Left ventricle myocardium inferior (tissue), 1 donor: ENCODE results near the gene ERAP2. TPM values are rescaled to one million over a fixed set of nuclear protein-coding genes. Genes with fewer than 3 reads are reported as not detected.
"Not testable (repeated sequence)": the region's sequence is repeated elsewhere in the genome, so short reads cannot be mapped to it uniquely, and the experiment has no call there.

Experiments
- DNase-seq: peaks from one replicate; pipeline ENCODE4 v3.0.0-alpha.2; 2020
- H3K27ac ChIP-seq: fragments of 200-600 bp; replicated peaks from 2 replicates; pipeline ENCODE4 v1.8.0; 2021
- H3K27me3 ChIP-seq: fragments of 200-600 bp; 2 replicates; pipeline ENCODE4 v1.8.0; 2021; ENCODE audit warnings: low read depth
- H3K36me3 ChIP-seq: fragments of 200-600 bp; 2 replicates; pipeline ENCODE4 v1.8.0; 2021
- H3K4me1 ChIP-seq: fragments of 200-600 bp; 2 replicates; pipeline ENCODE4 v1.8.0; 2021
- H3K4me3 ChIP-seq: fragments of 200-600 bp; 2 replicates; pipeline ENCODE4 v1.8.0; 2021; ENCODE audit warnings: mild to moderate bottlenecking, moderate library complexity
- H3K9me3 ChIP-seq: fragments of 200-600 bp; replicated peaks from 2 replicates; pipeline ENCODE4 v1.8.0; 2021
- intact Hi-C: fragments of 100-400 bp; cut with micrococcal nuclease; formaldehyde crosslinking; loops from one replicate; pipeline ENCODE4 v1.11.0; 2022
- total RNA-seq: library from RNA; stranded (reverse); fragmentation: NEBNext Ultra II Directional; extraction: Animal tissue kit (Norgen Biotek cat#: 25700); gene quantifications from one replicate; pipeline ENCODE4 v1.2.1, GENCODE V29; 2021
- TF ChIP-seq, protein P1 (sequence below): fragments of 200-600 bp; IDR thresholded peaks from 2 replicates; pipeline ENCODE4 v1.8.0; 2021; ENCODE audit warnings: antibody characterized with exemption, mild to moderate bottlenecking, borderline replicate concordance
- donor health status: DM: no; HTN: yes; CAD: no; lungs with severe emphysema.

Gene ERAP2
- total RNA-seq, 1 donor from 2014 or later: 6.7 TPM

DNA sequence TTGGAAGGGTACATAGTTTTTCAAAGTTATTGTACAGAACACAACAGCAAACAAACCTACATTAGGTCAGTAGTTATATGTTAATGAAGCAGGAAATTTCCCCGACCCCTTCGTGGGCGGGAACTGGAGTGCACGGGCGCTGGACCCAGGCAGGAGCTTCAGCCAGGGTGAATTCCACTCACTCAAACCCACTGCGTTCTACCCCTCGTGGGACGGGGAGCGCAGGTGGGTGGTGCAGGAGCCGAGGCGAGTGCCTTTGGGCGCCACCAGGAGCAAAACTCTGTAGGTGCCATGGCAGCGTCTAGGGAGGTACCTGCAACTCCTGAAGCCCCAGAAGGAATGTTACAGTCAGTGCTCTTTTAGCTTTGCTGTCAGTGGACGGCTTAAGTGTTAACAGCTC is 39.0 kb upstream of the ERAP2 start:
- Histone ChIP-seq H3K4me3 (no peak overlapping the region), H3K4me1 (no peaks in the 10 kb centered on the region), H3K27me3 (no peaks in the 10 kb centered on the region), H3K9me3 (no peaks in the 10 kb centered on the region), H3K27ac (no peak overlapping the region), H3K36me3 (no peaks in the 10 kb centered on the region)
- DNase-seq: no peak
- intact Hi-C loops: no loop called here
- TF ChIP-seq, protein P1, sequence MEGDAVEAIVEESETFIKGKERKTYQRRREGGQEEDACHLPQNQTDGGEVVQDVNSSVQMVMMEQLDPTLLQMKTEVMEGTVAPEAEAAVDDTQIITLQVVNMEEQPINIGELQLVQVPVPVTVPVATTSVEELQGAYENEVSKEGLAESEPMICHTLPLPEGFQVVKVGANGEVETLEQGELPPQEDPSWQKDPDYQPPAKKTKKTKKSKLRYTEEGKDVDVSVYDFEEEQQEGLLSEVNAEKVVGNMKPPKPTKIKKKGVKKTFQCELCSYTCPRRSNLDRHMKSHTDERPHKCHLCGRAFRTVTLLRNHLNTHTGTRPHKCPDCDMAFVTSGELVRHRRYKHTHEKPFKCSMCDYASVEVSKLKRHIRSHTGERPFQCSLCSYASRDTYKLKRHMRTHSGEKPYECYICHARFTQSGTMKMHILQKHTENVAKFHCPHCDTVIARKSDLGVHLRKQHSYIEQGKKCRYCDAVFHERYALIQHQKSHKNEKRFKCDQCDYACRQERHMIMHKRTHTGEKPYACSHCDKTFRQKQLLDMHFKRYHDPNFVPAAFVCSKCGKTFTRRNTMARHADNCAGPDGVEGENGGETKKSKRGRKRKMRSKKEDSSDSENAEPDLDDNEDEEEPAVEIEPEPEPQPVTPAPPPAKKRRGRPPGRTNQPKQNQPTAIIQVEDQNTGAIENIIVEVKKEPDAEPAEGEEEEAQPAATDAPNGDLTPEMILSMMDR: no peak

DNA sequence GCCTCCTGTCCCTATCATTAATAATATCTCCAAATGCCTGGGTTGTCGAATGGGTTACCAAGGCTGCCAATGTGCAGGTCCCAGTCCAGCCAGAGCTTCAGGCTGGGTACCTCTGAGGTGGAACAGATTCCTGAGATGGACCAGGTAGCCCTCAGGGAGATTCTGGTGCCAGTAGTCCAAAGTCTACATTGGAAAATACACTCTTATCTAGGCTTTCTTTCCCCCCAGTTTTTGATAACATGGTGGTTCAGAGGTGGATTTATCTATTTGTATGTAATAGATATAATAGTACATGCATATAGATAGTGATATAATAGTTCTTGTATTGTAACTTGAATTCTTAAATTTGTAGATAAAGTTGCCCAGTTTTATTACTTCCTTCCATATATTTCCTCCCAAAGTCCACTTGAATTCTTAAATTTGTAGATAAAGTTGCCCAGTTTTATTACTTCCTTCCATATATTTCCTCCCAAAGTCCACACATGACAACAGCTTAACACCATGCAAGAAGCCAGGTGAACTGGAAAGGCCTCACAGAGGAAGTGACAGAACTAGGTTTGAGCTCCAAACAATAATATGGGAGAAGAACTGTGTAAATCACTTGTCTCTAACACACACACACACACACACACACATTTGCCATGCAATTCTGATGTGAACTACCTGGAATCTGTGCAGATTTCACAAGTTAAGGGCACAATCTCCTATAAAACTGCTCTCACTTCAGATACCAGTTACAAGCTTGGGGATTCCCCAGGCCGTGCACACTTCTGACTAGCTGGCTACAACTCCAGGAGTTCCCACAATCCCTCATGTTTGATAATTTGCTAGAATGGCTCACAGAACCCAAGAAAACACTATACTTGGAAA is 37.9 kb upstream of the ERAP2 start:
- H3K36me3 ChIP-seq: no peaks in the 10 kb centered on the region
- H3K9me3 ChIP-seq: no peaks in the 10 kb centered on the region
- no peak overlapping the region for H3K4me3 ChIP-seq
- H3K27ac ChIP-seq: no peak overlapping the region
- no peaks in the 10 kb centered on the region for H3K27me3 ChIP-seq
- no peaks in the 10 kb centered on the region for H3K4me1 ChIP-seq
- DNase-seq: no peak
- TF ChIP-seq, protein P1: no peak
- intact Hi-C loops: no loop called here

DNA sequence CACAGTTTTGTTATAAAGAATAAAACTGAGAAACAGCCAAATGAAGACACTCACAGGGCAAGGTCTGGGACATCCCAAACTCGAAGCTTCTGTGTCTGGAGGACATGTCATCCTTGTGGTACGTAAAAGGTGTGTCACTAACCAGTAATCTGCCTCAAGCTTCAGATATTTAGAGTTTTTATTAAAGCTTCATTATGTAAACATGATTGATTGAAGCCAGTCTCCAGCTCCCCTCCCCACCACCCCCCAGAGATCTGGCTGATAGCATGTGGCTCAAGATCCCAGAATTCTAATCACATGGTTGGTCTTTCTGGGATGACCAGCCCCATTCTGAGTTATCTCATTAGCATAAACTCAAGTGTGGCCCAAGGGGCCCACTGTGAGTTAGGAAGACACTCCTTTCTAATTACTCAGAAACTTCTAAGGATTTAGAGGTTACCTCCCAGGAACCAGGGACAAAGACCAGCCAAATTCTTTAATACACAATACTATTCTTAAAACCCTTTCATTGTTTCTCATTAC is 37.2 kb upstream of the ERAP2 start:
- H3K36me3 ChIP-seq: no peaks in the 10 kb centered on the region
- H3K9me3 ChIP-seq: no peaks in the 10 kb centered on the region
- no peaks in the 10 kb centered on the region for H3K27me3 ChIP-seq
- no peak overlapping the region for H3K27ac ChIP-seq
- no peak overlapping the region for H3K4me3 ChIP-seq
- TF ChIP-seq, protein P1: no peak
- DNase-seq: no peak
- intact Hi-C loops: no loop called here
- no peaks in the 10 kb centered on the region for H3K4me1 ChIP-seq

DNA sequence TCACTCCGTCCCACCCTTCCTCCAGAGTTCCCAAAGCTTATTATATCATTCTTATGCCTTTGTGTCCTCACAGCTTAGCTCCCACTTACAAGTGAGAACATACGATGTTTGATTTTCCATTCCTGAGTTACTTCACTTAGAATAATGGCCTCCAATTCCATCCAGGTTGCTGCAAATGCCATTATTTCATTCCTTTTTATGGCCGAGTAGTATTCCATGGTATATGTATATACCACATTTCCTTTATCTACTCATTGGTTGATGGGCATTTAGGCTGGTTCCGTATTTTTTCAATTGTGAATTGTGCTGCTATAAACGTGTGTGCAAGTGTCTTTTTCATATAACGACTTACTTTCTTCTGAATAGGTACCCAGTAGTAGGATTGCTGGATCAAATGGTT is 34.4 kb upstream of the ERAP2 start:
- H3K36me3 ChIP-seq, H3K4me3 ChIP-seq, intact Hi-C loops: not testable (repeated sequence)

DNA sequence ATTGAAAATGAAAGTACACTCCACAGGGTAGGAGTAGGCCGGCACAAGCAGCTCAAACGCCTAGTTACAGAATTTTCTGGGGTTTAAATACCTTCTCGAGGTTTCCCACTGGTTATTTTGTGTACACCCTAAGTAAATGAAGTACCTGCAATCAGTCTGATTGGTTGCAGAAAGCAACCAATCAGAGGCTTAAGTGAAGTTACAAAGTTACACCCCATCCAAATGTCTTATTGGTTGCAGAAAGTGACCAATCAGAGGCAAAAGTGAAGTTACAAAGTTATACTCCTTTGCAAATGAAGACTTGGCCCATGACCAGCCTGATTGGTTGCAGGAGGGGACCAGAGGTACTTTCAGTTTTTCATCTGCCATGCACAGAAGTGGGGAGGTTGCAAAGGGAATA is 33.2 kb upstream of the ERAP2 start:
- TF ChIP-seq, protein P1: no peak
- H3K4me3 ChIP-seq: peak overlapping the region; percentile 21
- H3K9me3 ChIP-seq: no peaks in the 10 kb centered on the region
- no peak overlapping the region for H3K27ac ChIP-seq
- H3K36me3 ChIP-seq: no peaks in the 10 kb centered on the region
- no peak for DNase-seq
- H3K27me3 ChIP-seq: no peaks in the 10 kb centered on the region
- intact Hi-C loops: no loop called here
- H3K4me1 ChIP-seq: no peaks in the 10 kb centered on the region

More for the DNA sequence above, 34.4 kb upstream of the ERAP2 start:
- not testable (repeated sequence) for H3K27ac ChIP-seq, H3K9me3 ChIP-seq, H3K4me1 ChIP-seq, H3K27me3 ChIP-seq, DNase-seq

DNA sequence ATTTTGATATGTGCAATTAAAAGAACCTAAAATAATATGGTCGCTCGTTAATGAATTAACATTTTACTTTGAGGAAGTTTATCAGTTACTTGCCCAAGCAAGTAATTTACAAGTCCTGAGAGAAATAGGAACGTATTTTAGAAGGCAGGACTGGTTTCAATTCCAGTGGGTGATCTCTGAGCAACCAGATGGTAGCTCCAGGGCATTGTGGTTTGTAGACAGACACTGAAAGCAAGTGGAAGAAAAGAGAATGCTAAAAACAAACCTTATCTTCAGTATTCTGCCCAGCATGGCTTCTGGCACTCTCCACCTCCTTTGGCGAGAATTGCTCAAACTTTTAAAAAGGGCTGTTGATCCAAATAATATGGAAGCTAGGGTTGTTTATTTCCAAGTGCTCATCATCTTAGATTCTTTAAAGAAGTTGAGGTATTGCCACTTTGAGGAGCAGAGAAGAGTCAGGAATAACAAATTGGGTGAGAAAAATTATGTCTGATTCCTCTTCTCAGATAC is 31.8 kb upstream of the ERAP2 start:
- H3K4me3 ChIP-seq: no peak overlapping the region
- intact Hi-C loops: no loop called here
- no peaks in the 10 kb centered on the region for H3K36me3 ChIP-seq
- DNase-seq: no peak
- TF ChIP-seq, protein P1: no peak
- no peaks in the 10 kb centered on the region for H3K4me1 ChIP-seq
- no peaks in the 10 kb centered on the region for H3K27me3 ChIP-seq
- H3K9me3 ChIP-seq: peaks cover 8% of the 10 kb centered on the region
- H3K27ac ChIP-seq: no peak overlapping the region
